GM23338 (cell line): ENCODE results near the gene CWC27. TPM values are rescaled to one million over a fixed set of nuclear protein-coding genes. Genes with fewer than 3 reads are reported as not detected.

Experiments
- ATAC-seq: fragments of 200-7000 bp; cut with Tn5 transposase; 3 replicates; pipeline ENCODE4 v1.9.1; 2020
- DNase-seq: peaks from one replicate; pipeline ENCODE4 v3.0.0-alpha.2; 2015; ENCODE audit warnings: low spot score
- H2AFZ ChIP-seq: fragments of 200-600 bp; sonication (generic); 2 replicates; pipeline ENCODE4 v1.8.0; 2016; ENCODE audit warnings: antibody characterized with exemption, mild to moderate bottlenecking, moderate library complexity
- H3F3A ChIP-seq: fragments of 200-600 bp; sonication (generic); replicated peaks from 2 replicates; pipeline ENCODE4 v1.8.0; 2017; ENCODE audit warnings: antibody characterized with exemption, mixed run types, low read depth
- H3K27ac ChIP-seq: fragments of 200-600 bp; sonication (generic); 2 replicates; pipeline ENCODE4 v1.6.1; 2016; ENCODE audit warnings: low read depth
- H3K27me3 ChIP-seq: fragments of 200-600 bp; sonication (generic); 2 replicates; pipeline ENCODE4 v1.8.0; 2016; ENCODE audit warnings: mild to moderate bottlenecking, mixed run types, moderate library complexity; ENCODE audit not compliant: insufficient read depth
- H3K36me3 ChIP-seq: fragments of 200-600 bp; sonication (generic); 2 replicates; pipeline ENCODE4 v1.8.0; 2016; ENCODE audit warnings: mild to moderate bottlenecking; ENCODE audit not compliant: insufficient read depth
- H3K4me1 ChIP-seq: fragments of 200-600 bp; sonication (generic); 2 replicates; pipeline ENCODE4 v1.8.0; 2016; ENCODE audit warnings: mild to moderate bottlenecking, moderate library complexity; ENCODE audit not compliant: insufficient read depth
- H3K4me2 ChIP-seq: fragments of 200-600 bp; sonication (generic); 2 replicates; pipeline ENCODE4 v1.7.1; 2017; ENCODE audit warnings: mixed run types
- H3K4me3 ChIP-seq: fragments of 200-600 bp; sonication (generic); 2 replicates; pipeline ENCODE4 v1.6.1; 2016; ENCODE audit warnings: mixed run types
- H3K79me2 ChIP-seq: fragments of 200-600 bp; sonication (generic); replicated peaks from 2 replicates; pipeline ENCODE4 v1.8.0; 2017; ENCODE audit warnings: mild to moderate bottlenecking; ENCODE audit not compliant: insufficient read depth
- H3K9me2 ChIP-seq: fragments of 200-600 bp; sonication (generic); 2 replicates; pipeline ENCODE4 v1.8.0; 2017; ENCODE audit not compliant: insufficient read depth
- H4K20me1 ChIP-seq: fragments of 200-600 bp; sonication (generic); replicated peaks from 2 replicates; pipeline ENCODE4 v1.8.0; 2017; ENCODE audit warnings: mild to moderate bottlenecking; ENCODE audit not compliant: insufficient read depth
- H3K27ac Mint-ChIP-seq: 2 replicates; pipeline ENCODE4 v1.8.0; 2020; ENCODE audit warnings: inconsistent platforms, mild to moderate bottlenecking, moderate library complexity, mixed read lengths
- H3K27me3 Mint-ChIP-seq: 3 replicates; pipeline ENCODE4 v1.8.0; 2022; ENCODE audit warnings: low read depth, mild to moderate bottlenecking, moderate library complexity, mixed read lengths, inconsistent platforms; ENCODE audit not compliant: insufficient read depth, poor library complexity
- H3K36me3 Mint-ChIP-seq: 3 replicates; pipeline ENCODE4 v1.8.0; 2021; ENCODE audit warnings: low read depth, mild to moderate bottlenecking, inconsistent platforms, moderate library complexity, mixed read lengths
- H3K4me1 Mint-ChIP-seq: 3 replicates; pipeline ENCODE4 v1.8.0; 2020; ENCODE audit warnings: mild to moderate bottlenecking, inconsistent platforms, mixed read lengths
- H3K4me3 Mint-ChIP-seq: 3 replicates; pipeline ENCODE4 v1.8.0; 2021; ENCODE audit warnings: moderate library complexity, mild to moderate bottlenecking, inconsistent platforms, mixed read lengths
- H3K9me3 Mint-ChIP-seq: 3 replicates; pipeline ENCODE4 v1.8.0; 2020; ENCODE audit warnings: moderate library complexity, mild to moderate bottlenecking, inconsistent platforms, mixed read lengths
- CTCF ChIP-seq, 2 experiments: fragments of 200-600 bp in 1 of 2; sonication (generic) in 1 of 2; conservative IDR thresholded peaks; 2 replicates each; pipeline versions ENCODE4 v1.5.1 to v1.6.1; 2016 to 2017; ENCODE audit warnings: antibody characterized with exemption in 2 of 2, low read depth in 2 of 2, mild to moderate bottlenecking in 2 of 2, moderate library complexity in 1 of 2
- ETS1 ChIP-seq: IDR thresholded peaks from 2 replicates; pipeline ENCODE4 v1.6.1; 2016; ENCODE audit warnings: antibody characterized with exemption
- JUNB ChIP-seq: IDR thresholded peaks from one replicate; pipeline ENCODE4 v1.6.1; 2016; ENCODE audit warnings: antibody characterized with exemption; ENCODE audit not compliant: unreplicated experiment
- POLR2AphosphoS5 ChIP-seq: IDR thresholded peaks from 2 replicates; pipeline ENCODE4 v1.6.1; 2016; ENCODE audit warnings: antibody characterized with exemption, low read depth
- ZNF462 ChIP-seq: fragments of 250-450 bp; sonication (Bioruptor Pico); IDR thresholded peaks from 2 replicates; pipeline ENCODE4 v1.5.0; 2020; ENCODE audit warnings: mild to moderate bottlenecking, moderate library complexity
- polyA plus RNA-seq: library from polyadenylated mRNA; unstranded; fragments of >200 nt; fragmentation: Nextera tagmentation; extraction: Ambion mirVana; gene quantifications from 2 replicates; pipeline ENCODE4 v1.2.1, GENCODE V29; 2016
- total RNA-seq: library from RNA; depleted of rRNA; stranded (reverse); fragments of >200 nt; shearing (Covaris generic); gene quantifications from 2 replicates; pipeline ENCODE4 v1.2.3, GENCODE V29; 2014

The CWC27 gene
- total and polyA plus RNA-seq, 2 experiments from 2014 or later = 27.7 to 115 TPM

GRCh38 chr5:64807520-64807919, 38.8 kb downstream of the CWC27 start (continued):
- TF ChIP-seq ZNF462 (CRISPR knock-in tag) (no peak), ETS1 (no peak), POLR2AphosphoS5 (no peak)

GRCh38 chr5:64811050-64811640, 42.4 kb downstream of the CWC27 start:
- no peaks in the 10 kb centered on the region; the same call in 2 of the 3 replicates for H3K36me3 Mint-ChIP-seq
- DNase-seq (peak; percentile 68), ATAC-seq (peak; percentile 39; the same call in 1 of the 3 replicates)
- no peak overlapping the region for H2AFZ ChIP-seq
- H3K4me2 ChIP-seq = no peak overlapping the region
- H3K4me3 ChIP-seq = no peak overlapping the region
- H3F3A ChIP-seq = no peaks in the 10 kb centered on the region
- no peaks in the 10 kb centered on the region for H3K4me1 ChIP-seq
- H3K9me2 ChIP-seq = no peaks in the 10 kb centered on the region
- no peak overlapping the region for H3K27ac ChIP-seq
- H3K36me3 ChIP-seq = no peaks in the 10 kb centered on the region
- H3K79me2 ChIP-seq = no peaks in the 10 kb centered on the region
- H3K4me1 Mint-ChIP-seq = peaks cover 3% of the 10 kb centered on the region; the same call in 2 of the 3 replicates
- H3K27me3 ChIP-seq = no peaks in the 10 kb centered on the region
- no peak overlapping the region for H3K4me3 Mint-ChIP-seq
- no peak overlapping the region for H3K27ac Mint-ChIP-seq
- no peaks in the 10 kb centered on the region for H3K9me3 Mint-ChIP-seq
- TF ChIP-seq JUNB (no peak), CTCF (conservative IDR thresholded peaks at IDR 0.05; ENCODE audit: low read depth in 2 of 2) (peak; percentile 77 to 79)
- H3K27me3 Mint-ChIP-seq = peaks cover 2% of the 10 kb centered on the region
- no peaks in the 10 kb centered on the region for H4K20me1 ChIP-seq
